NCI-H748 treated with DMSO at 0.1 percent for 48 hours (cell line): Measurements from ENCODE around the gene SEC31B.

Experiments used
- DNase-seq: peaks from one replicate; lab custom pipeline; 2025; lab: John Stamatoyannopoulos, UW

Gene SEC31B

DNA sequence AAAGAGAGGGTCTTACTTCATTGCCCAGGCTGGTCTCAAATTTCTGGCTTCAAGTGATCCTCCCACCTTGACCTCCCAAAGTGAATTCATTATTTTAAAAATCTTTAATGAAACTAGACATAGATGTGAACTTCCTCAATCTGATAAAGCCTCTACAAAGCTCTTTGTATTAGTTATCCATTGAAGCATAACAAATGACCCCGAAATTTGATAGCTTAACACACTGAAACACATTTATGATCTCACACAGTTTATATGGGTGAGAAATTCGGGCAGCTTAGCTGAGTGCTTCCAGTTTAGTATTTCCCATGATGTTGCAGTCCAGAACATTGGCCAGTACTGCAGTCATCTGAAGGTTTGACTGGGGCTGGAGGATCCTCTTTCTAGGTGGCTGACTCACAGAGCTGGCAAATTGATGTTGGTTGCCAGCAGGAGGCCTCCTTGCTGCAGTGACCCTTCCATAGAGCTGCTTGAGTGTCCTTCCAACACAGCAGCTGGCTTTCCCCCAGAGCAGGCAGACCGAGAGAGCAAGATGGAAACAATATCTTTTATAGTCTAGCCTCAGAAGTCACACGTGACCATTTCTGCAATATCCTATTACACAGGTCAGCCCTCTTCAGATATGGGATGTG, 73.4 kb downstream of the SEC31B start:
- no peak for DNase-seq

DNA sequence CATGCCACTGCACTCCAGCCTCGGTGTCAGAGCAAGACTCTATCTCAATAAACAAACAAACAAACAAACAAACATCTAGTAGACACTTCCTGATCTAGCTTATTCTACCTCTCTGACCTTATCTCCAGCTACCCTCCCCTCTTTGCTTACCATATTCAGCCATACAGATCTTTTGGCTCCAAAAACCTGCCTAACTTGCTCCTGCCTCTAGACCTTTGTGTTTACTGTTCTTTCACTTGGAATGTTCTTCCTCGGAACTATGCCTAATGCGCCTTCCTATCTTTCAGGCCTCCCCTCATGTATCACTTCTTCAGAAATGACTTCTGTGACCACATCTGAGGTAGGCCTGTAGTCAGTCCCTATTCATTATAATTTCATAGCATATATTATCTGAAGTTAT, 77.1 kb downstream of the SEC31B start:
- no peak for DNase-seq

DNA sequence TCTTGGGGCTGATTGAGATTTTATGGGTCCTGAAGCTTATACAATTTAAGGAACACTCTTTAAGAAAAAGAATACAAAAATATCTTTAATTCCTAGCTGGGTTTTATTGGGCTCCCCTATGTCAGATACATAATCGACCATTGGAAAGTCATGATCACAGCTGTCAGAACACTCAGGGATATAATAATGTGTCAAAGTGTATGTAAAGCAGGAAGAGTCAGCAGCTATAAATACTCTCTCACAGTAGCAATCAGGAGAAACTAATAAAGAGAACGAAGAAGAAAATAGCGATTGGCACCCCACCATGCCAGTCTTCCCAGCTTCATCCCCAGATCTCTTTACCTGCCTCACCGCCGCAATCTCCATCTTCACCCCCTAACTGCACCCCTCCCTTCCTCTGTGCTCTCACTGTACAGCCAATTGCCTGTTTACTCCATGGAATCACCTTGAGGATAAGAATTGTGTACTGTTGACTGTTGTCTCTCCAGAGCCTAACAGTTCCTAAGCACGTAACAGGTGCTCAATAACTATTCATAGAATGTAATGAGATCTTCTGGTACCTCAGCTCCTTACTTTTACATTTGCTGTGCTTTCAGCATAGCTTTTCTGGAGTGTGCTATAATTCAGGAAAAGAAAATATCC, 80.9 kb downstream of the SEC31B start:
- DNase-seq, result no peak
